PC-9 (cell line): ENCODE results near the gene AVPR1B.

Experiments
- EZH2 ChIP-seq: fragments of 200-600 bp; sonication (generic); IDR thresholded peaks from 2 replicates; pipeline ENCODE4 v1.8.0; 2017; ENCODE audit warnings: antibody characterized with exemption, low read depth
- TF ChIP-seq, protein P1 (sequence below): fragments of 200-600 bp; sonication (generic); conservative IDR thresholded peaks from 2 replicates; pipeline ENCODE4 v1.6.1; 2017; ENCODE audit warnings: mixed run types, antibody characterized with exemption, mild to moderate bottlenecking, moderate library complexity

- TF ChIP-seq, protein P1, sequence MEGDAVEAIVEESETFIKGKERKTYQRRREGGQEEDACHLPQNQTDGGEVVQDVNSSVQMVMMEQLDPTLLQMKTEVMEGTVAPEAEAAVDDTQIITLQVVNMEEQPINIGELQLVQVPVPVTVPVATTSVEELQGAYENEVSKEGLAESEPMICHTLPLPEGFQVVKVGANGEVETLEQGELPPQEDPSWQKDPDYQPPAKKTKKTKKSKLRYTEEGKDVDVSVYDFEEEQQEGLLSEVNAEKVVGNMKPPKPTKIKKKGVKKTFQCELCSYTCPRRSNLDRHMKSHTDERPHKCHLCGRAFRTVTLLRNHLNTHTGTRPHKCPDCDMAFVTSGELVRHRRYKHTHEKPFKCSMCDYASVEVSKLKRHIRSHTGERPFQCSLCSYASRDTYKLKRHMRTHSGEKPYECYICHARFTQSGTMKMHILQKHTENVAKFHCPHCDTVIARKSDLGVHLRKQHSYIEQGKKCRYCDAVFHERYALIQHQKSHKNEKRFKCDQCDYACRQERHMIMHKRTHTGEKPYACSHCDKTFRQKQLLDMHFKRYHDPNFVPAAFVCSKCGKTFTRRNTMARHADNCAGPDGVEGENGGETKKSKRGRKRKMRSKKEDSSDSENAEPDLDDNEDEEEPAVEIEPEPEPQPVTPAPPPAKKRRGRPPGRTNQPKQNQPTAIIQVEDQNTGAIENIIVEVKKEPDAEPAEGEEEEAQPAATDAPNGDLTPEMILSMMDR: no peak
- TF ChIP-seq EZH2: no peak
These were observed 41.1 kb downstream of the AVPR1B start for GRCh38 chr1:206075786-206076755.
